Measurements from ENCODE around the gene THAP11.

DNA sequence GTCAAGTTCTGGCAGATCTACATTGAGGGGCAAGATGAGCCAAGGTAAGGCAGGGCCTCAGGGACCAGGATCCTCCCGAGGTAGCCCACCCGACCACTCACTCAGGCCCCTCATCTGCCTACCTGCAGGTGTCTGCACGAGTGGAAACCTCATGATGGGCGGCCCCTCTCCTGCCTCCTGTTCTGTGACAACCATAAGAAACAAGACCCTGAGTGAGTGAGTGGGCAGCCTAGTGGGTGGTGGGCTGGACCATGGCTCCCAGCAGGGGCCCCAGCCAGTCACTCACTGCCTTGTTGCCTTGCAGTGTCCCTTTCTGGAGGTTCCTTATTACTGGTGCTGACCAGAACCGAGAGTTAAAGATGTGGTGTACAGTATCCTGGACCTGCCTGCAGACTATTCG is 36.1 kb downstream of the THAP11 start:
- no peak for TF ChIP-seq FOXM1 (IDR thresholded peaks at IDR 0.05; ENCODE audit: low read depth)
- no peak for TF ChIP-seq MEF2A (IDR thresholded peaks at IDR 0.05; ENCODE audit: borderline replicate concordance, low read depth)
- TF ChIP-seq REST (IDR thresholded peaks at IDR 0.05; ENCODE audit: low read depth, low read length) = no peak
- TF ChIP-seq USF2 (IDR thresholded peaks at IDR 0.05; ENCODE audit: borderline replicate concordance, low read depth, low read length) = no peak
- no peak for TF ChIP-seq CTCF (IDR thresholded peaks at IDR 0.05)
- TF ChIP-seq SMC3 (IDR thresholded peaks at IDR 0.05; ENCODE audit: low read depth, low read length) = no peak
